ENCODE measurements around the gene COPA. TPM values are rescaled to one million over a fixed set of nuclear protein-coding genes. Genes with fewer than 3 reads are reported as not detected.

The COPA gene
- total RNA-seq, 2 experiments from 2014 or later, result 117 to 118 TPM

DNA sequence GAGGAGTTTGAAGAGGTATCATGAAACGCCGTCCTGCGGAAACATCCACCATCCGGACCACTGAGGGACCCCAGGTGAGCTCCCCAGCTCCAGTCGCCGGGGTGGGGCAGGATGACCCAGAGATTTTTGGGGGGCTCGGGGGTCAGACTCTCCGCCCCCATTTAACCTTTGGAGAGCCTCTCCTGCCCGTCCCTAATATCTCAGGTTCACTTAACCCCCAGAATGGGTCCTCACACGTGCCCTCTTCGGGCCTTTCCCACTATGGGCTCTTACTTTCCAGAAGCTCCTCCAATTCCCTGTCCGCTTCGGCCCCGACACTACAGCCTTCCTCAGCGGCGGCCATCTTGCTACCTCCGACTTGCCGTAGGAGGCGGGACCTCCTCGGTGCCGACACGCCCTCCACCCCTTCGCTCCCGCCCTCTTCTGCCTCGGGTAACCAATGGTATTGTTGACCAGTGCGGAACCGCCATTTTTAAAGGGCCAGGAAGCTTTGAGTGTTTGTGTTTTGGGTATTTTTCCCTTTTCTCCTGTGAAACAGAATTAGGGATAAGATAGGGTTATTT, 58.2 kb downstream of the COPA start, which contains the start of gene PEX19:
Gene PEX19 (minus strand): TSS at position 352 of the 563 bp plus-strand sequence. CDS start 9 bp downstream, at position 343.
- peaks cover 32% of the 10 kb centered on the region for H3K36me3 Mint-ChIP-seq (ENCODE audit: low read depth)
- ATAC-seq (peak; percentile 100), DNase-seq (peak; percentile 97)
- no peaks in the 10 kb centered on the region for H3K9me3 Mint-ChIP-seq
- ChIA-PET CTCF (interaction anchor here (0.8 to 2.7 kb wide), 9 partner anchors 9 to 183 kb away, joined by 3 to 12 read pairs (median 5); partner anchors contain the start of gene DCAF8), POLR2A (interaction anchor here (0.5 to 3.0 kb wide), 16 partner anchors 10 to 183 kb away, joined by 3 to 41 read pairs (median 4); partner anchors contain the start of gene DCAF8)
- peak within 1 kb of the TSS; percentile 94 for H3K27ac Mint-ChIP-seq
- no peaks in the 10 kb centered on the region for H3K27me3 Mint-ChIP-seq
- H3K4me1 Mint-ChIP-seq (ENCODE audit: low read depth), result peaks cover 20% of the 10 kb centered on the region
- TF ChIP-seq, protein P1, sequence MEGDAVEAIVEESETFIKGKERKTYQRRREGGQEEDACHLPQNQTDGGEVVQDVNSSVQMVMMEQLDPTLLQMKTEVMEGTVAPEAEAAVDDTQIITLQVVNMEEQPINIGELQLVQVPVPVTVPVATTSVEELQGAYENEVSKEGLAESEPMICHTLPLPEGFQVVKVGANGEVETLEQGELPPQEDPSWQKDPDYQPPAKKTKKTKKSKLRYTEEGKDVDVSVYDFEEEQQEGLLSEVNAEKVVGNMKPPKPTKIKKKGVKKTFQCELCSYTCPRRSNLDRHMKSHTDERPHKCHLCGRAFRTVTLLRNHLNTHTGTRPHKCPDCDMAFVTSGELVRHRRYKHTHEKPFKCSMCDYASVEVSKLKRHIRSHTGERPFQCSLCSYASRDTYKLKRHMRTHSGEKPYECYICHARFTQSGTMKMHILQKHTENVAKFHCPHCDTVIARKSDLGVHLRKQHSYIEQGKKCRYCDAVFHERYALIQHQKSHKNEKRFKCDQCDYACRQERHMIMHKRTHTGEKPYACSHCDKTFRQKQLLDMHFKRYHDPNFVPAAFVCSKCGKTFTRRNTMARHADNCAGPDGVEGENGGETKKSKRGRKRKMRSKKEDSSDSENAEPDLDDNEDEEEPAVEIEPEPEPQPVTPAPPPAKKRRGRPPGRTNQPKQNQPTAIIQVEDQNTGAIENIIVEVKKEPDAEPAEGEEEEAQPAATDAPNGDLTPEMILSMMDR (IDR thresholded peaks at IDR 0.05), result no peak
- intact Hi-C loops (cut with micrococcal nuclease), result no loop called here
- H3K4me3 Mint-ChIP-seq, result peak within 1 kb of the TSS; percentile 94

DNA sequence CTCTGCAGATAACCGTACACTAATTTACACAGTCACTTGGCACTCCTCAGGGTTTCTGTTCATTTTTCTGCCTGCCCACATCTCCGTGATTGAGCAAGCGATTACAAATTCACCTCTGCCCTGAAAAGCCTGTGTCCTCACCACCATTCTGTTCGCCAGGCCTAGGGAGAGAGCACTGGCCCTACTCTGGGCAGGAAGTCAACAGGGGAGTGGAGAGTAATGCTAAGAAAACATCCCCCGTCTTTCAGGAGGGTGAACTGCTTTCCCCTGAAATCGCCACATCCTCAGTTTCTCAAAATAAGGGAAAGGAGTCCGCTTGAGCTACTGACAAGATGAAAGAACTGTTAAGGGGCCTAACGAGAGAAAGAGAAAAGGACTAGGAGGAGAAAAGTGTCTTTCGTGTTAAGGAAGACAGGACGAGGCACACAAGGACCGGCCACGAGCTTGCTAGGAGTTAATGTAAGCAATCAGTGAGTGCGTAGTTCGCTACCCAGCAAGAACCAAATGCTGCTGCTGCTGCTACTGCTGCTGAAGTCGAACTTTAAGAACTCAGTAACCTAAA, 58.7 kb downstream of the COPA start:
- H3K27me3 Mint-ChIP-seq, result no peaks in the 10 kb centered on the region
- intact Hi-C loops (cut with micrococcal nuclease), result no loop called here
- ATAC-seq, result peak; percentile 22
- TF ChIP-seq, protein P1 (IDR thresholded peaks at IDR 0.05), result no peak
- peak overlapping the region; percentile 94 for H3K4me3 Mint-ChIP-seq
- peak; percentile 32 for DNase-seq
- peak overlapping the region; percentile 94 for H3K27ac Mint-ChIP-seq
- H3K36me3 Mint-ChIP-seq (ENCODE audit: low read depth), result peaks cover 31% of the 10 kb centered on the region
- POLR2A ChIA-PET, result interaction anchor here (0.5 to 3.0 kb wide), 13 partner anchors 10 to 183 kb away, joined by 3 to 41 read pairs (median 4); partner anchors contain the start of gene DCAF8
- H3K4me1 Mint-ChIP-seq (ENCODE audit: low read depth), result peaks cover 20% of the 10 kb centered on the region
- CTCF ChIA-PET, result interaction anchor here (0.9 to 2.7 kb wide), 10 partner anchors 9 to 237 kb away, joined by 3 to 12 read pairs (median 5); partner anchors contain the start of gene DCAF8
- no peaks in the 10 kb centered on the region for H3K9me3 Mint-ChIP-seq

DNA sequence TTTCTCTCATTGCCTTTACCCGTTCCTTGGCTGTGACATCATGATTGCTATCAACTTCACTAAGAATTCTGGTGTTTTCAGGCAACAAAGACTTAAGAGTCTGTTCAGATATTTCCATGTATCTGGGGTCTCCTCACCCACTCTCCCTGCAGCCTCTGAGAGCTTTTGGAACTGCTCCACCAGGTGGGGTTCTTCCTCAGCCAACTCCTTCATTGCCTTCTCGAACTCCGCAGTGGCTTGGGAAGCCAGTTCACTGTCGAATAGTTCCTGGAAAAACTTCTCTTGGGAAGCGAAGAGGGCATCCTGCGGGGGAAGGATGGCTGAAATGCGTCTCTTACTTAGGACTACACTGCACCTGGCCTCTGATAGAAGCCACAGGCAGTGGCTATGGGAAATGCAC, 60.2 kb downstream of the COPA start:
- Mint-ChIP-seq H3K27ac (no peak overlapping the region), H3K4me1 (ENCODE audit: low read depth) (peaks cover 20% of the 10 kb centered on the region), H3K27me3 (no peaks in the 10 kb centered on the region), H3K36me3 (ENCODE audit: low read depth) (peaks cover 36% of the 10 kb centered on the region), H3K4me3 (no peak overlapping the region), H3K9me3 (no peaks in the 10 kb centered on the region)
- TF ChIP-seq, protein P1 (IDR thresholded peaks at IDR 0.05), result no peak
- ChIA-PET POLR2A (interaction anchor here (0.7 to 3.0 kb wide), 2 partner anchors 19 to 382 kb away, joined by 3 to 41 read pairs; partner anchors contain the start of gene DCAF8), CTCF (interaction anchor here (0.6 kb wide), 1 partner anchor 8 kb away, joined by 4 read pairs; no protein-coding TSS in a partner anchor)
- intact Hi-C loops (cut with micrococcal nuclease), result no loop called here
- DNase-seq (no peak), ATAC-seq (no peak)

DNA sequence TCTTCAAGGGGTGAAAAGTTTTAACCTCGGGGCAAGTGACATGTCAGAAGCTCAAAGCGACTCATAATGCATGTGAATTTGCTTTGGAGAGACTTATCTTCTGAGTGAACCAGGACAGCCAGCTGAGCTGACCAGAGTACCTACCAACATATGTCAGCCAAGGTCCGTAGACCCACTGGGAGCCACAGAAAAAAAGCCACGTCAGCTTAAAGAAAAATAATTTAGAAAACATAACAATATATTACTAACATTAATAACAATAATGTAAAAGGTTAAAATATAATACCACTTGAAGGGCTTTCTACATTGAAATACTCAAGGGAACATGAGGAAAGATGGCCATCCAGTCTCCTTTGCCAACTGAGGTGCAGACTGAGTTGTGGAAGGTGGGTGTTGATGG, 65.1 kb downstream of the COPA start:
- Mint-ChIP-seq H3K27ac (no peak overlapping the region), H3K9me3 (no peaks in the 10 kb centered on the region), H3K27me3 (no peaks in the 10 kb centered on the region), H3K36me3 (ENCODE audit: low read depth) (peaks cover 41% of the 10 kb centered on the region), H3K4me3 (no peak overlapping the region), H3K4me1 (ENCODE audit: low read depth) (peaks cover 3% of the 10 kb centered on the region)
- POLR2A ChIA-PET, result interaction anchor here (1.0 to 1.5 kb wide), 2 partner anchors 12 to 15 kb away, joined by 4 to 9 read pairs; partner anchors contain the start of gene DCAF8
- DNase-seq (no peak), ATAC-seq (no peak)
- TF ChIP-seq, protein P1 (IDR thresholded peaks at IDR 0.05), result no peak
- CTCF ChIA-PET, result interaction anchor here (1.6 to 4.4 kb wide), 2 partner anchors 14 to 26 kb away, joined by 7 to 47 read pairs; no protein-coding TSS in a partner anchor
- intact Hi-C loops (cut with micrococcal nuclease), result no loop called here
